Esophagus muscularis mucosa (tissue), 3 donors: ENCODE results near the gene COMTD1.

Experiments used
- POLR2AphosphoS5 ChIP-seq, 2 donors: sonication (generic); formaldehyde crosslinking; IDR thresholded peaks; one replicate each; pipeline ENCODE4 v1.6.1; 2017; ENCODE audit warnings: antibody characterized with exemption in 2 of 2
- TF ChIP-seq, protein P1 (sequence below), 3 experiments: fragments of 200-600 bp in 2 of 3; fragments of 450-650 bp in 1 of 3; sonication (generic) in 2 of 3; IDR thresholded peaks; one replicate each; pipeline ENCODE4 v1.5.1; 2017 to 2019; ENCODE audit warnings: antibody characterized with exemption in 3 of 3, mild to moderate bottlenecking in 2 of 3, moderate library complexity in 1 of 3

DNA sequence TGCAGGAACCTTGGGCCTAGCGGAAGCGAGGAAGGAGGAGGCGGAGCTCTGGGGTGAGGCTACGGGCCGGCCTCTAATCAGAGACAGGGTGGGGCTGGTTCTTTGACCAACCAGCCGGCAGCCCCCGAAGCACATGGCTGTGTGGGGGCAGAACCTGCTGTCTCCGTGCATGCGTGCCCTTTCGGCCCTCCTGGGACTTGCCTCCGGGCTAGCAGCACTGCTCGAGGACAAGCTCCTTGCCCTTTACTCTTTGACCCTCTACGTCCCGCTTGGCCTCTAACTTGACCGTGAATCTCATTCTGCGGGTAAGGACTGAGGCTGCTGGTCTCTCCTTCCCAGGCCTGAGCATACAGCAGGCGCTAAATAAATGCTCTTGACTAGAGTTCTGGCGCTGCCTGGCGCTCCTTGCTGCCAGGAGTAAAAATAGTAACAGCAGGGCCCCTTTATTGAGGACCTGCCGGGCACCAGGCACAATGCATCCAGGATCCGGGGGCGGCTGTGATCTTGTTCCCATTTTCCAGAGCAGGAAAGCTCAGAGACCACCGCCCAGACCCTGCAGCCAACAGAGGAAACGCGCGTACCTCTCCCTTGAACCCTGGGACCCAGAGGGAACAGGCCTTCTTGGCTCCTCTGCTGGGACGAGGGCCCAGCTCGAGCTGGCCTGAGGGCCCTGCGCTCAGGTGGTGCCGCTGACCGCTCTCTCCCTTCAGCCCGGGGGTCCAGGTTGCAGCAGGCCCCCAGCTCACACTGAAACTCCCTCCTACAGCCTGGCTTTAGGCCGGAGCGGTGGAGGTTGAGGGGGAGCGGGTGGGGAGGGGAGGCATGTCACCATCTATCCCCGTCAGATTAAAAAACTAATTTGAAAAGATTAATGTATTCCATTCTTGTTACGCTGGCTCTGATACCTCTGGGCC is 2.7 kb upstream of the COMTD1 start:
- TF ChIP-seq, protein P1, sequence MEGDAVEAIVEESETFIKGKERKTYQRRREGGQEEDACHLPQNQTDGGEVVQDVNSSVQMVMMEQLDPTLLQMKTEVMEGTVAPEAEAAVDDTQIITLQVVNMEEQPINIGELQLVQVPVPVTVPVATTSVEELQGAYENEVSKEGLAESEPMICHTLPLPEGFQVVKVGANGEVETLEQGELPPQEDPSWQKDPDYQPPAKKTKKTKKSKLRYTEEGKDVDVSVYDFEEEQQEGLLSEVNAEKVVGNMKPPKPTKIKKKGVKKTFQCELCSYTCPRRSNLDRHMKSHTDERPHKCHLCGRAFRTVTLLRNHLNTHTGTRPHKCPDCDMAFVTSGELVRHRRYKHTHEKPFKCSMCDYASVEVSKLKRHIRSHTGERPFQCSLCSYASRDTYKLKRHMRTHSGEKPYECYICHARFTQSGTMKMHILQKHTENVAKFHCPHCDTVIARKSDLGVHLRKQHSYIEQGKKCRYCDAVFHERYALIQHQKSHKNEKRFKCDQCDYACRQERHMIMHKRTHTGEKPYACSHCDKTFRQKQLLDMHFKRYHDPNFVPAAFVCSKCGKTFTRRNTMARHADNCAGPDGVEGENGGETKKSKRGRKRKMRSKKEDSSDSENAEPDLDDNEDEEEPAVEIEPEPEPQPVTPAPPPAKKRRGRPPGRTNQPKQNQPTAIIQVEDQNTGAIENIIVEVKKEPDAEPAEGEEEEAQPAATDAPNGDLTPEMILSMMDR (IDR thresholded peaks at IDR 0.05), result no peak
- no peak for TF ChIP-seq POLR2AphosphoS5 (IDR thresholded peaks at IDR 0.05)
